ENCODE measurements around the gene TSHZ1.
A peak's percentile ranks its signal among the peaks of the same experiment; 100 is the strongest.

TSHZ1 gene

DNA sequence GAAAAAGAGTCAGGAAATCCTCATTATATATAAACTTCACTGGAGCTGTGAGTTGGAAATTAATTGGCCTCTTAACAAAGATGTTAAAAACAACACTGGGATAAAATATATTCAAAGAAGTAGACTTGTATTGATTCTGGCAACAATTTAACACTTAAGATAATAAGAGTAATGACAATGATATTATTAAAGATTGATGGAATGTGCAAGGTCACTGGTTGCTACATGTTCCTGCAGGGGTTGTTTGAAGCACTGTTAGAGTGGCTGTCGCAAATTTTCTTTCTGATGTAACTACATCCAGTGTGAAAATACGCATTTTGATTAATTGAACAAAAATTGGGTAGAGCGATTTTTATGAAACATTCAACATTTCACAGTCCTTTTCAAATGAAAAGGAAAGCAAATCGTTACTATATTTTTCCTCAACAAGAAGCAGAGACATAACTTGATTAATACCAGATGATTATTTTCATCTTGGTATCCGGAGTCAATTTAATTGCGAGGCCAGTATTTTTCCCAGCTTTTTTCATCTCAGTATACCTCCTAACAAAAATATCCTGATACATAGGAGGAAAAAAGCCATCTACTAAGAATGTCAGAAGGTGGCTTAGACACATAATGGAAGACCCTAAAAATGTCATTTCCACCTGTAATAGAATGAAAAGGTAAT is 7.8 kb upstream of the TSHZ1 start:
- no peak overlapping the region for H3K4me3 ChIP-seq (ENCODE audit: low read depth, low read length)
- H3K9me3 ChIP-seq (ENCODE audit: control insufficient read depth, insufficient read depth, low read depth, low read length): no peaks in the 10 kb centered on the region
- H3K36me3 ChIP-seq (ENCODE audit: control insufficient read depth in 2 of 2, insufficient read depth in 1 of 2, low read length in 2 of 2): peaks cover 3 to 4% of the 10 kb centered on the region in 2 experiments; a peak in 2 of 3 replicates
- peaks cover 21% of the 10 kb centered on the region for H3K4me1 ChIP-seq (ENCODE audit: control insufficient read depth, insufficient read depth, low read length)
- H3K27ac ChIP-seq (ENCODE audit: extremely low read depth, low read depth, low read length): no peak overlapping the region
- TF ChIP-seq ZNF621 (tag by site-specific recombination; IDR thresholded peaks at IDR 0.05): no peak
- TF ChIP-seq BCL11B (tag by site-specific recombination; IDR thresholded peaks at IDR 0.05; ENCODE audit: low read depth): no peak
- TF ChIP-seq ZNF677 (tag by site-specific recombination; IDR thresholded peaks at IDR 0.05): no peak
- TF ChIP-seq GLI2 (tag by site-specific recombination; IDR thresholded peaks at IDR 0.05; ENCODE audit: borderline replicate concordance, low read depth): no peak
- TF ChIP-seq TRIM28 (IDR thresholded peaks at IDR 0.05; ENCODE audit: borderline replicate concordance, low read length): no peak
- TF ChIP-seq RBAK (tag by site-specific recombination; IDR thresholded peaks at IDR 0.05): no peak
- ChIA-PET POLR2A (no interaction called here), CTCF (interaction anchor here (0.6 kb wide), 1 partner anchor 263 kb away, joined by 3 read pairs; no protein-coding TSS in a partner anchor)

DNA sequence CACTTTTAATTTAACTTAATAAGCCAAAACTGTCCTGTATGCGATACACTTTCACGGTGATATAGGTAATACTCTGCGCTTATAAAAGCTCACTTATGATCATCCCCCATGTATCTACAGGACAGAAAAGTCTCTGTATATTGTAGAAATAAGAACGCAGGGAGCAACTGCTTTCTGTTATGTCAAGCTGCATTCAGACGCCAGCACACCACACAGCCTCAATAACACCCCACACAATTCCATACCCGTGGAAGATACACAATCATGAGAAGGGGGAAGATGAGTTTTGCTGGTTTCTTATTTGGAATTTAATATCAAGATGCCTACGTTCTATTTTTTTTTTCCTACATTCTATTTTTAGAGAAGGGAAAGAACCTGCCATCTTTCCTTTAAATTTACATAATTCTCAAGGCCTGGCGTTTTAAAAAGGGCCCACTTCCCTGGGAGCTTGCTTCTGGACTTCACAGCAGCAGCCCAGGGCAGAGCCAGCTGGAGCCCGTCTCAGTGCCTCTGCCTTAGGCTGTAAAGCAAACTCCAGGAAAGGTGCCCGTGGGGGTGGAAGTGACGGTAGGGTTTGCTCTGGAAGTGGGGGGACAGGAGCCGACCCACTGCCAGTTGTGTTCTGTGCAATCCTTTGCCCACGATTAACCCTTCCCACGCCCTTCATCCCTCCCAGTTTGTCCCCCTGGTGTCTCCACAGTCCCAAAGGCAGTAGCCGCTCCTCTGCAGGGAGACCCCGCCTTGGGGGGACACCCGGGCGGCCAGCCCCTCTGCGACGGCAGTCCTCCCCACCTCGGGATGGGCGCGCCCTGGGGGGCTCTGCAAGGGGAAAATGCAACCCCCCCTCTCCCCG is 7.0 kb upstream of the TSHZ1 start:
- no peak overlapping the region for H3K4me3 ChIP-seq (ENCODE audit: low read depth, low read length)
- H3K4me1 ChIP-seq (ENCODE audit: control insufficient read depth, insufficient read depth, low read length): peaks cover 21% of the 10 kb centered on the region
- no peaks in the 10 kb centered on the region for H3K9me3 ChIP-seq (ENCODE audit: control insufficient read depth, insufficient read depth, low read depth, low read length)
- POLR2A ChIA-PET: no interaction called here
- H3K36me3 ChIP-seq (ENCODE audit: control insufficient read depth in 2 of 2, insufficient read depth in 1 of 2, low read length in 2 of 2): peaks cover 3 to 4% of the 10 kb centered on the region in 2 experiments; a peak in 2 of 3 replicates
- CTCF ChIA-PET: no interaction called here
- no peak overlapping the region for H3K27ac ChIP-seq (ENCODE audit: extremely low read depth, low read depth, low read length)
- TF ChIP-seq GLIS2 (tag by site-specific recombination; IDR thresholded peaks at IDR 0.05) (0 out of 2 replicates have a peak, but pooled peaks have one; percentile 29), SP2 (tag by site-specific recombination; IDR thresholded peaks at IDR 0.05) (no peak), ZSCAN23 (tag by site-specific recombination; IDR thresholded peaks at IDR 0.05) (no peak), ZNF600 (tag by site-specific recombination; IDR thresholded peaks at IDR 0.05) (peak; percentile 49; the same call in 1 of the 2 replicates), YY1 (tag by site-specific recombination; IDR thresholded peaks at IDR 0.05) (no peak), ZNF394 (tag by site-specific recombination; IDR thresholded peaks at IDR 0.05; ENCODE audit: borderline replicate concordance) (no peak), SALL2 (tag by site-specific recombination; IDR thresholded peaks at IDR 0.05; ENCODE audit: borderline replicate concordance) (no peak), IKZF3 (tag by site-specific recombination; IDR thresholded peaks at IDR 0.05) (no peak), ZNF133 (tag by site-specific recombination; IDR thresholded peaks at IDR 0.05) (no peak)
- TF ChIP-seq, protein P1, sequence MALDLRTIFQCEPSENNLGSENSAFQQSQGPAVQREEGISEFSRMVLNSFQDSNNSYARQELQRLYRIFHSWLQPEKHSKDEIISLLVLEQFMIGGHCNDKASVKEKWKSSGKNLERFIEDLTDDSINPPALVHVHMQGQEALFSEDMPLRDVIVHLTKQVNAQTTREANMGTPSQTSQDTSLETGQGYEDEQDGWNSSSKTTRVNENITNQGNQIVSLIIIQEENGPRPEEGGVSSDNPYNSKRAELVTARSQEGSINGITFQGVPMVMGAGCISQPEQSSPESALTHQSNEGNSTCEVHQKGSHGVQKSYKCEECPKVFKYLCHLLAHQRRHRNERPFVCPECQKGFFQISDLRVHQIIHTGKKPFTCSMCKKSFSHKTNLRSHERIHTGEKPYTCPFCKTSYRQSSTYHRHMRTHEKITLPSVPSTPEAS (tag by site-specific recombination; IDR thresholded peaks at IDR 0.05): no peak
- TF ChIP-seq, protein P2, sequence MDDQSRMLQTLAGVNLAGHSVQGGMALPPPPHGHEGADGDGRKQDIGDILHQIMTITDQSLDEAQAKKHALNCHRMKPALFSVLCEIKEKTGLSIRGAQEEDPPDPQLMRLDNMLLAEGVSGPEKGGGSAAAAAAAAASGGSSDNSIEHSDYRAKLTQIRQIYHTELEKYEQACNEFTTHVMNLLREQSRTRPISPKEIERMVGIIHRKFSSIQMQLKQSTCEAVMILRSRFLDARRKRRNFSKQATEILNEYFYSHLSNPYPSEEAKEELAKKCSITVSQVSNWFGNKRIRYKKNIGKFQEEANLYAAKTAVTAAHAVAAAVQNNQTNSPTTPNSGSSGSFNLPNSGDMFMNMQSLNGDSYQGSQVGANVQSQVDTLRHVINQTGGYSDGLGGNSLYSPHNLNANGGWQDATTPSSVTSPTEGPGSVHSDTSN (CRISPR knock-in tag; IDR thresholded peaks at IDR 0.05): no peak

DNA sequence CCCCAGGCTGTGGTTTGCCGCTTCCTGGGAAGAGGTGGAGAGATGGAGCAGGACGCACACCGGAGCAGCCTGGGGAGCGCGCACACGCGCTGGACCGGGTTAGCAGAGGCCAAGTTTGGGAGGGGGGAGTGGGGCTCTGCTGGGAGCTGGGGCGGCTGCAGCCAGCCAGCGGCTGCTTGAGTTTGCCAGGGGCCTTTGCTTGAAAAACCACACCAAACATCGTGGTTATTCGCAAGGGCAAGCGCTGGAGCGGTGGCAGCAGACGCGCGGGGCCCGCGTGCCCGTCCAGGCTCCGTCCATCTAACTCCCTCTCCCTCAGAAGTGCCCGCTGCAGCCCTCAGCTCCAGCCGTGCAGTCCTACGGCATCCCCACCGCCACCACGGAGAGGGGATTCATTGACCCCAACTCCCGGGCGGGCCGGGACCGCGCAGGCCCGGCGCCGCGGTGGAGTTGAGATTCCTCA is 6.3 kb upstream of the TSHZ1 start:
- Histone ChIP-seq H3K4me1 (ENCODE audit: control insufficient read depth, insufficient read depth, low read length) (peaks cover 21% of the 10 kb centered on the region), H3K4me3 (ENCODE audit: low read depth, low read length) (no peak overlapping the region), H3K27ac (ENCODE audit: extremely low read depth, low read depth, low read length) (no peak overlapping the region), H3K9me3 (ENCODE audit: control insufficient read depth, insufficient read depth, low read depth, low read length) (no peaks in the 10 kb centered on the region), H3K36me3 (ENCODE audit: control insufficient read depth in 2 of 2, insufficient read depth in 1 of 2, low read length in 2 of 2) (peaks cover 3 to 4% of the 10 kb centered on the region in 2 experiments; a peak in 2 of 3 replicates)
- TF ChIP-seq, protein P3, sequence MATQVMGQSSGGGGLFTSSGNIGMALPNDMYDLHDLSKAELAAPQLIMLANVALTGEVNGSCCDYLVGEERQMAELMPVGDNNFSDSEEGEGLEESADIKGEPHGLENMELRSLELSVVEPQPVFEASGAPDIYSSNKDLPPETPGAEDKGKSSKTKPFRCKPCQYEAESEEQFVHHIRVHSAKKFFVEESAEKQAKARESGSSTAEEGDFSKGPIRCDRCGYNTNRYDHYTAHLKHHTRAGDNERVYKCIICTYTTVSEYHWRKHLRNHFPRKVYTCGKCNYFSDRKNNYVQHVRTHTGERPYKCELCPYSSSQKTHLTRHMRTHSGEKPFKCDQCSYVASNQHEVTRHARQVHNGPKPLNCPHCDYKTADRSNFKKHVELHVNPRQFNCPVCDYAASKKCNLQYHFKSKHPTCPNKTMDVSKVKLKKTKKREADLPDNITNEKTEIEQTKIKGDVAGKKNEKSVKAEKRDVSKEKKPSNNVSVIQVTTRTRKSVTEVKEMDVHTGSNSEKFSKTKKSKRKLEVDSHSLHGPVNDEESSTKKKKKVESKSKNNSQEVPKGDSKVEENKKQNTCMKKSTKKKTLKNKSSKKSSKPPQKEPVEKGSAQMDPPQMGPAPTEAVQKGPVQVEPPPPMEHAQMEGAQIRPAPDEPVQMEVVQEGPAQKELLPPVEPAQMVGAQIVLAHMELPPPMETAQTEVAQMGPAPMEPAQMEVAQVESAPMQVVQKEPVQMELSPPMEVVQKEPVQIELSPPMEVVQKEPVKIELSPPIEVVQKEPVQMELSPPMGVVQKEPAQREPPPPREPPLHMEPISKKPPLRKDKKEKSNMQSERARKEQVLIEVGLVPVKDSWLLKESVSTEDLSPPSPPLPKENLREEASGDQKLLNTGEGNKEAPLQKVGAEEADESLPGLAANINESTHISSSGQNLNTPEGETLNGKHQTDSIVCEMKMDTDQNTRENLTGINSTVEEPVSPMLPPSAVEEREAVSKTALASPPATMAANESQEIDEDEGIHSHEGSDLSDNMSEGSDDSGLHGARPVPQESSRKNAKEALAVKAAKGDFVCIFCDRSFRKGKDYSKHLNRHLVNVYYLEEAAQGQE (tag by site-specific recombination; IDR thresholded peaks at IDR 0.05): no peak
- TF ChIP-seq MEIS1 (CRISPR knock-in tag; IDR thresholded peaks at IDR 0.05; ENCODE audit: borderline replicate concordance) (no peak), ZNF768 (tag by site-specific recombination; IDR thresholded peaks at IDR 0.05) (no peak), ZNF777 (tag by site-specific recombination; IDR thresholded peaks at IDR 0.05; ENCODE audit: borderline replicate concordance) (no peak), ZNF138 (tag by site-specific recombination; IDR thresholded peaks at IDR 0.05; ENCODE audit: borderline replicate concordance) (no peak), ZNF561 (tag by site-specific recombination; IDR thresholded peaks at IDR 0.05; ENCODE audit: borderline replicate concordance) (no peak), SETDB1 (IDR thresholded peaks at IDR 0.05; ENCODE audit: insufficient read length, low read length) (no peak)
- ChIA-PET POLR2A (no interaction called here), CTCF (no interaction called here)

Measured in HEK293 (cell line).